Peyer's patch (tissue), 4 donors: Measurements from ENCODE around the gene BMP7.

Experiments used
- POLR2A ChIP-seq, 2 donors: fragments of 450-650 bp; IDR thresholded peaks; one replicate each; pipeline ENCODE4 v1.5.1; 2017; ENCODE audit warnings: antibody characterized with exemption in 2 of 2, mild to moderate bottlenecking in 2 of 2, moderate library complexity in 2 of 2
- TF ChIP-seq, protein P1 (sequence below), 6 experiments: fragments of 450-650 bp in 4 of 6; fragments of 200-600 bp in 2 of 6; sonication (generic) in 1 of 6; IDR thresholded peaks; one replicate each; pipeline ENCODE4 v1.5.1; 2017 to 2019; ENCODE audit warnings: antibody characterized with exemption in 6 of 6, mild to moderate bottlenecking in 3 of 6, moderate library complexity in 1 of 6

DNA sequence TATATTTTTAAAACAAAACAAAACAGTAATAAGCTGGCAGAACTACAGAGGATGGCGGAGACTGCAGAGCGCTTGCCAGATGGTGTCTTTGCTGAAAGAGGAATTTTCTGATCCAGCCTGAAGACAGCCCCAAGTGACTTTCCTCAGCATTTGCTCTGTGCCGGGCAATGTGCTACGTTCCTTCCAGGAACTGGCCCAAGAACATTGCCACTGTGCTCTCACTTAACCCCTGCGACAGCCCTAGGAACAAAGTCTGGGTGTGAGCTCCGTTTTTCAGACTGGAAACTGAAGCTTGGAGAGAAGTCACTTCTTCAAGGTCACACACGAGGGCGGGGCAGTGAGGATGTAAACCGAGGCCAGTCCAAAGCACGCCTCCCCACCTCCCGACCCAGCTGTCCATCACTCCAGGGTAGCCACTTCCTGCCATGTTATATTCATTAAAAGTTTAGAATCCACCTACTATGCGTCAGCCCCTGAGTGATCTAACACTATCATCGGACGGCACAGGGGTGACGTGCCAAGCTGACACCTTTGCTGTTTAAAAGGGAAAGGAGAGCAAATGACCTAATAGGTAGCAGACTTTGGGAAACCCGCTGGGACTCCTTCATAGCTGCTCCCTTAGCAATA, 22.3 kb upstream of the BMP7 start:
- TF ChIP-seq, protein P1, sequence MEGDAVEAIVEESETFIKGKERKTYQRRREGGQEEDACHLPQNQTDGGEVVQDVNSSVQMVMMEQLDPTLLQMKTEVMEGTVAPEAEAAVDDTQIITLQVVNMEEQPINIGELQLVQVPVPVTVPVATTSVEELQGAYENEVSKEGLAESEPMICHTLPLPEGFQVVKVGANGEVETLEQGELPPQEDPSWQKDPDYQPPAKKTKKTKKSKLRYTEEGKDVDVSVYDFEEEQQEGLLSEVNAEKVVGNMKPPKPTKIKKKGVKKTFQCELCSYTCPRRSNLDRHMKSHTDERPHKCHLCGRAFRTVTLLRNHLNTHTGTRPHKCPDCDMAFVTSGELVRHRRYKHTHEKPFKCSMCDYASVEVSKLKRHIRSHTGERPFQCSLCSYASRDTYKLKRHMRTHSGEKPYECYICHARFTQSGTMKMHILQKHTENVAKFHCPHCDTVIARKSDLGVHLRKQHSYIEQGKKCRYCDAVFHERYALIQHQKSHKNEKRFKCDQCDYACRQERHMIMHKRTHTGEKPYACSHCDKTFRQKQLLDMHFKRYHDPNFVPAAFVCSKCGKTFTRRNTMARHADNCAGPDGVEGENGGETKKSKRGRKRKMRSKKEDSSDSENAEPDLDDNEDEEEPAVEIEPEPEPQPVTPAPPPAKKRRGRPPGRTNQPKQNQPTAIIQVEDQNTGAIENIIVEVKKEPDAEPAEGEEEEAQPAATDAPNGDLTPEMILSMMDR (IDR thresholded peaks at IDR 0.05): no peak
- TF ChIP-seq POLR2A (IDR thresholded peaks at IDR 0.05): no peak
